HFF-Myc (cell line): Measurements from ENCODE around the gene ACTC1.

Experiments
- DNase-seq: peaks from one replicate; pipeline ENCODE4 v3.0.0-alpha.2; 2011; ENCODE audit warnings: low read depth; ENCODE audit errors: extremely low read depth
- H3K4me3 ChIP-seq: replicated peaks from 2 replicates; pipeline ENCODE4 v1.5.1; 2011; ENCODE audit warnings: low read depth, mild to moderate bottlenecking, control low read depth, low read length
- CTCF ChIP-seq: IDR thresholded peaks from 2 replicates; pipeline ENCODE4 v1.5.1; 2012; ENCODE audit warnings: mild to moderate bottlenecking, low read depth, low read length, control low read depth; ENCODE audit errors: missing control alignments

ACTC1 gene

DNA sequence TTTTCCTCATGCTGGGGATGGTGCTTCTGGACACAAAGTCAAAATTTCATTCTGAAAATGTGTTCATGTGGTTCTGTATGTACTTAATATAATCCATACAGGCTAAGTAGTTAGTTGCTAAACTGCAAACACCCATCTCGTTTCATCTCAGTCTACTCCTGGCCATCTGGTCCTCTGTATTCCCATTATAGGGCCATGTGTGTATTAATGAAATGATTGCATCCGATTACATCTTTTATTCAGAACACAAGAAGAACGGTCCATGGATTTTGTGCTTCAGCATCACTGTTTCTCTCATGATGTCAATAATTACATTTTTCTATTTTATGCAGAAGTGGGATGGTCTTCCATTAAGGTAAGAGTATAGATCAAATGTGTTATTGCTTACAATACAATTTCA lies 34.4 kb downstream of the ACTC1 start:
- no peak for TF ChIP-seq CTCF
- H3K4me3 ChIP-seq: no peak overlapping the region
- no peak for DNase-seq

DNA sequence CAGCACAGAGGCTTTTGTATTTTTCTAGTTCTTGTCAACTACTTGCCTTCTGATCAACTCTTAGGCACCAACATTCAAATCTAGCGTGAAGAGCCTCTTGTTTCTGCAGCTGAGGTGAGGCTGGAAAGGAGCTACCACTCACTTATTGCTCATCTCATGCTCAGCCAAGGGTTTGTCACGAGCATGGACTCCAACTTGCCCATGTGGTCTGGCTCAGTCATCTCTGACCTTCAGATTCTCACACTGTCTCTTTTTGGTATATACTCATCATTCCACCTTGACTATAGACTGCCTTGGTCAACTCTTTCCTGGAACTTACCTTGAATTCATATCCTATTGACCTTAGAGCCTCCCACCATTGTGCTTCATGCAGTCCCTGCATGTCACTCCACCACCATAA lies 35.4 kb downstream of the ACTC1 start:
- TF ChIP-seq CTCF: no peak
- no peak overlapping the region for H3K4me3 ChIP-seq
- DNase-seq: no peak

- TF ChIP-seq CTCF: no peak
- no peak overlapping the region for H3K4me3 ChIP-seq
- DNase-seq: no peak
Measured at GRCh38 chr15:34759347-34759746, 36.0 kb downstream of the ACTC1 start.

DNA sequence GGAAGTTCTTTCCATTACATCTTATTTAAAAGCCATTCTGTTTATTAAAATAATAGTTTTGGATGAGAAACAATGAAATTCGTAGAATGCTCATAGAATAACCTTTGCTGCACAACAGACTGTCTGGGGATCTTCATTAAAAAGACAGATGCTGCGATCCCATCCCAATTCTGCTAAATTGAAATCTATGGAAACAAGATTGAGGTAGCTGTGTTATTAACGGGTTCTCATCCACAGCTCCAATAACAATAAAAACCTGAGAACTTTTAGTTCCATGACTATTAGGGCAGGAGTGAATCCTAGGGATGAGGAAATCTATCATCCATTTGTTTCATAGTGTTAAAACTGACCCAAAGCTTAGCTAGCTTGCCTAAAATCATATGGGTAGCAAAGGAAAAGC lies 38.1 kb downstream of the ACTC1 start:
- no peak overlapping the region for H3K4me3 ChIP-seq
- no peak for TF ChIP-seq CTCF
- no peak for DNase-seq

GRCh38 chr15:34755419-34755773 lies 40.0 kb downstream of the ACTC1 start:
- no peak for DNase-seq
- no peak for TF ChIP-seq CTCF
- no peak overlapping the region for H3K4me3 ChIP-seq

DNA sequence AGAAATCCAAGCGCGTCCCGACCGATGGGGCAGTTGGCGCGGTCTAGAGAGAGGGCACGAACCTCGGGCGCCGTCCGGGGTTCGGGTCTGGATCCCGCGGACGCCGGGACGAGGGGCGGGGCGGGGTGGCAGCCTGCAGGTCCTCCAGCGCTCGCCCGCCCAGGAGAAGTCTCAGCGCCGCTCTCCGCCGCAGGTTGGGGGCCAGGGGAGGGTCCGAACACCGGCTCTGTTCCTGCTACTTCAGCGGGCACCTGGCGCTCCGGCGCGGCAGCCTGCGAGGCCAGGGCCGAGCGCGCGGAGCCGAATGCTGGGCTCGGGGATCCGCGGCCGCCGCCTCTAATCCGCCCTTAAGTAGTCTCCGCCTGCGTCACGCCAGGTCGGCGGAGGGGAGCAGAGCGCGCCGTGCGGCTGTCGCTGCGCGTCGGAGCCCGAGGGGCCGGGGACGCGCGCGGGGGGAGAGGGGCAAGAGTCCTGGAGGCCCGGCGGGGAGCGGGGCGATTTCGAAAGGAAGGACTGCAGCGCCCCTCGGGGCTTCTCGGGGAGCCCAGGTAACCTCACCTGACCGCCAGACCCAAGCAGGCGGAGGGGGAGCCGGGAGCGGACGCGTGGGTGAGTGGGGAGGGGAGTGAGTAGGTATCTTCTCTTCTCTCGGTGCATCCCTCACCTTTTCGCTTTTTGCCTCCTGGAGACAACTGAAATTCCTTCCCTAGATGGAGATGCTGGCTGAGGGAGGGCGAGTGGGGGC lies 40.5 kb downstream of the ACTC1 start, which contains the start of gene GJD2:
Gene GJD2, minus strand, starts transcription at position 325 of the 745 bp plus-strand sequence. CDS start 510 bp downstream, outside the sequence.
- H3K4me3 ChIP-seq: no peak within 1 kb of the TSS
- TF ChIP-seq CTCF: no peak
- no peak for DNase-seq

DNA sequence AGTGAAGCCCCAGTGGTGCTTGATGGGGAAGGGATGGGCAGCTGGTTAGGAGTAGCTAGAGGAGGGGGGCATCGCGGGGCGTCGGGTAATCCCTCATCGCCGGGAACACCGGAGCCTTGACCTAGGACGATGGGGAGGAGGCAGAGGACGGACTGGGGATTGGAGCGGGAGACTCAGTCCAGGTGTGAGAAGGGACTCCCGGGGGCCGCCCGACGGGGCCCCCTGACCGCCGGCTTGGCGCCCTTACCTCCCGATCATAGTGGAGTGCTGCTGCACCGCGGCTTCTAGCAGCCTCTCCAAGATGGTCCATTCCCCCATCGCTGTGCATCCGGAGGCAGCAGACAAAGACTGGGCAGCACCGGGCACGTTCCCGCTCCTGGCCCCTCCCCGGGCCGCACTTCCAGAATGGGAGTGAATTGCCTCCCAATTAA lies 41.2 kb downstream of the ACTC1 start:
- no peak for TF ChIP-seq CTCF

More for the DNA sequence above, 41.2 kb downstream of the ACTC1 start:
- DNase-seq: no peak
- no peak overlapping the region for H3K4me3 ChIP-seq
